IMR-90 (cell line): ENCODE measurements around the gene TENM3. TPM values are rescaled to one million over a fixed set of nuclear protein-coding genes. Genes with fewer than 3 reads are reported as not detected.

Source experiments
- ATAC-seq: fragments of 200-7000 bp; cut with Tn5 transposase; 2 replicates; pipeline ENCODE4 v1.9.1; 2020; ENCODE audit warnings: low read depth, mild to moderate bottlenecking, moderate library complexity
- BruUV-seq: library from RNA; stranded (reverse); fragments of 400-500 nt; replicated peaks from 2 replicates; lab custom pipeline; 2021; lab: Mats Ljungman, UMichigan
- CTCF ChIA-PET: fragments of 300-600 bp; formaldehyde crosslinking; extraction: SDS; loops from one replicate; lab custom pipeline; 2021; ENCODE audit warnings: antibody characterized with exemption; lab: Yijun Ruan, JAX
- POLR2A ChIA-PET: fragments of 300-600 bp; sonication (Branson Sonifier 250); formaldehyde crosslinking; loops from one replicate; lab custom pipeline; 2022; ENCODE audit warnings: antibody characterized with exemption; ENCODE audit not compliant: unreplicated experiment; lab: Charles Lee
- DNase-seq: peaks from one replicate; pipeline ENCODE4 v3.0.0; 2013
- H2AFZ ChIP-seq: replicated peaks from 2 replicates; pipeline ENCODE3; 2013; ENCODE audit warnings: low read length, mild to moderate bottlenecking; ENCODE audit not compliant: poor library complexity
- H2AK5ac ChIP-seq: 2 replicates; pipeline ENCODE4 v1.6.1; 2013; ENCODE audit warnings: low read depth, low read length, inconsistent platforms
- H2AK9ac ChIP-seq: replicated peaks from 2 replicates; pipeline ENCODE3; 2013; ENCODE audit warnings: mild to moderate bottlenecking, low read depth, low read length, moderate library complexity; ENCODE audit not compliant: poor library complexity
- H2BK120ac ChIP-seq: 2 replicates; pipeline ENCODE4 v1.6.1; 2013; ENCODE audit warnings: low read depth, low read length, inconsistent platforms
- H2BK15ac ChIP-seq: 3 replicates; pipeline ENCODE4 v1.6.1; 2013; ENCODE audit warnings: low read depth, low read length, inconsistent platforms
- H2BK20ac ChIP-seq: 2 replicates; pipeline ENCODE4 v1.6.1; 2013; ENCODE audit warnings: low read depth, mild to moderate bottlenecking, inconsistent platforms, low read length, moderate library complexity
- H2BK5ac ChIP-seq: 2 replicates; pipeline ENCODE4 v1.6.1; 2013; ENCODE audit warnings: mild to moderate bottlenecking, low read depth, low read length, inconsistent platforms; ENCODE audit not compliant: poor library complexity, severe bottlenecking
- H3K14ac ChIP-seq: replicated peaks from 2 replicates; pipeline ENCODE4 v1.6.1; 2013; ENCODE audit warnings: low read depth, low read length, inconsistent platforms
- H3K18ac ChIP-seq: 2 replicates; pipeline ENCODE4 v1.6.1; 2013; ENCODE audit warnings: low read depth, low read length, control low read depth
- H3K23ac ChIP-seq: 2 replicates; pipeline ENCODE4 v1.6.1; 2013; ENCODE audit warnings: low read depth, low read length, inconsistent platforms
- H3K27ac ChIP-seq: 2 replicates; pipeline ENCODE4 v1.5.1; 2013; ENCODE audit warnings: mild to moderate bottlenecking, control low read depth, low read length; ENCODE audit not compliant: insufficient read depth
- H3K27me3 ChIP-seq: 2 replicates; pipeline ENCODE4 v1.6.1; 2013; ENCODE audit warnings: low read length; ENCODE audit not compliant: control insufficient read depth, insufficient read depth
- H3K36me3 ChIP-seq: 2 replicates; pipeline ENCODE4 v1.6.1; 2013; ENCODE audit warnings: low read length, mixed read lengths; ENCODE audit not compliant: control insufficient read depth, insufficient read depth
- H3K4ac ChIP-seq: 2 replicates; pipeline ENCODE4 v1.6.1; 2013; ENCODE audit warnings: low read depth, low read length, inconsistent platforms
- H3K4me1 ChIP-seq: 2 replicates; pipeline ENCODE4 v1.6.1; 2013; ENCODE audit warnings: low read length, mixed read lengths; ENCODE audit not compliant: control insufficient read depth, insufficient read depth
- H3K4me2 ChIP-seq: 2 replicates; pipeline ENCODE4 v1.6.1; 2013; ENCODE audit warnings: low read depth, mild to moderate bottlenecking, control low read depth, low read length, moderate library complexity
- H3K4me3 ChIP-seq: 2 replicates; pipeline ENCODE4 v1.5.1; 2013; ENCODE audit warnings: low read depth, mild to moderate bottlenecking, control low read depth, low read length, moderate library complexity; ENCODE audit not compliant: insufficient read depth
- H3K56ac ChIP-seq: 2 replicates; pipeline ENCODE4 v1.6.1; 2013; ENCODE audit warnings: low read length, inconsistent platforms; ENCODE audit not compliant: insufficient read depth; ENCODE audit errors: extremely low read depth
- H3K79me1 ChIP-seq, 2 experiments: 2 replicates each; pipeline ENCODE4 v1.6.1; 2013; ENCODE audit warnings: low read length in 2 of 2, inconsistent platforms in 1 of 2, low read depth in 1 of 2
- H3K9ac ChIP-seq: 2 replicates; pipeline ENCODE4 v1.6.1; 2013; ENCODE audit warnings: low read depth, low read length, control low read depth
- H3K9me1 ChIP-seq: 2 replicates; pipeline ENCODE4 v1.6.1; 2013; ENCODE audit warnings: low read length, inconsistent platforms; ENCODE audit not compliant: insufficient read depth
- H3K9me3 ChIP-seq: 2 replicates; pipeline ENCODE4 v1.6.1; 2013; ENCODE audit warnings: low read length; ENCODE audit not compliant: control insufficient read depth, insufficient read depth
- H4K20me1 ChIP-seq: 2 replicates; pipeline ENCODE4 v1.6.1; 2013; ENCODE audit warnings: low read length, inconsistent platforms; ENCODE audit not compliant: insufficient read depth
- H4K5ac ChIP-seq: 2 replicates; pipeline ENCODE4 v1.6.1; 2013; ENCODE audit warnings: mild to moderate bottlenecking, low read depth, low read length, control low read depth
- H4K8ac ChIP-seq, 2 experiments: 2 replicates each; pipeline ENCODE4 v1.6.1; 2013; ENCODE audit warnings: low read depth in 2 of 2, low read length in 2 of 2, control low read depth in 1 of 2, inconsistent platforms in 1 of 2
- H4K91ac ChIP-seq: 2 replicates; pipeline ENCODE4 v1.6.1; 2013; ENCODE audit warnings: low read depth, low read length, inconsistent platforms; ENCODE audit not compliant: insufficient read depth
- BHLHE40 ChIP-seq: fragments of 150-350 bp; IDR thresholded peaks from 2 replicates; pipeline ENCODE4 v1.6.1; 2016; ENCODE audit warnings: mild to moderate bottlenecking, low read depth, low read length
- ELK1 ChIP-seq: fragments of 150-350 bp; IDR thresholded peaks from 2 replicates; pipeline ENCODE4 v1.6.1; 2016; ENCODE audit warnings: low read depth, mild to moderate bottlenecking, low read length, moderate library complexity, borderline replicate concordance
- FOS ChIP-seq: fragments of 150-350 bp; IDR thresholded peaks from 2 replicates; pipeline ENCODE4 v1.6.1; 2016; ENCODE audit warnings: low read depth, low read length
- MAFK ChIP-seq: IDR thresholded peaks from 2 replicates; pipeline ENCODE4 v1.6.1; 2012; ENCODE audit warnings: low read depth, low read length, improper control_type of control experiment
- NFE2L2 ChIP-seq: fragments of 150-350 bp; IDR thresholded peaks from 2 replicates; pipeline ENCODE4 v1.6.1; 2016; ENCODE audit warnings: low read depth, mild to moderate bottlenecking, low read length
- RAD21 ChIP-seq: IDR thresholded peaks from 2 replicates; pipeline ENCODE4 v1.6.1; 2012; ENCODE audit warnings: low read length, improper control_type of control experiment
- WGBS, 2 experiments: methylation state at CpG; one replicate each; pipeline versions ENCODE4 v1.1.5 to v1.1.7; 2013; ENCODE audit warnings: missing lambda C conversion rate in 2 of 2; ENCODE audit not compliant: insufficient read length in 1 of 2; ENCODE audit errors: extremely low coverage in 2 of 2; 5-methylcytosine and 5-hydroxymethylcytosine counted together
- dilution Hi-C: fragments of 300-500 bp; cut with HindIII; formaldehyde crosslinking; loops from one replicate; pipeline ENCODE4 v1.14.3; 2018; ENCODE audit warnings: low sequenced_read_pairs; ENCODE audit not compliant: unreplicated experiment
- in situ Hi-C: fragments of 300-500 bp; cut with MboI; formaldehyde crosslinking; loops from 3 replicates; pipeline ENCODE4 v1.14.3; 2019; ENCODE audit warnings: low sequenced_read_pairs, inconsistent platforms, mixed read lengths
- intact Hi-C: fragments of 100-400 bp; cut with micrococcal nuclease; formaldehyde crosslinking; loops from 2 replicates; pipeline ENCODE4 v1.10.0; 2022
- polyA plus RNA-seq, 3 experiments: library from polyadenylated mRNA; depleted of rRNA; stranded (reverse); fragments of >200 nt; gene quantifications; 2 replicates each; pipeline ENCODE4 v1.2.3, GENCODE V29; 2012; ENCODE audit warnings: low replicate concordance in 1 of 3
- total RNA-seq: library from RNA; depleted of rRNA; stranded (reverse); fragments of >200 nt; gene quantifications from 2 replicates; pipeline ENCODE4 v1.2.3, GENCODE V29; 2012

The TENM3 gene
- total and polyA plus RNA-seq, 2 of the 4 experiments (the other 2 are of a cell fraction), result 29.9 to 173 TPM

- peaks cover 9 to 15% of the 10 kb centered on the region in 2 experiments; a peak in 1 of 4 replicates for H3K79me1 ChIP-seq
- H2BK20ac ChIP-seq, result no peak overlapping the region
- no TSS peak for BruUV-seq
- no peak for TF ChIP-seq ELK1
- no peak for TF ChIP-seq MAFK
- TF ChIP-seq RAD21, result no peak
- TF ChIP-seq BHLHE40, result no peak
- no peak for TF ChIP-seq FOS
- no peak for TF ChIP-seq NFE2L2
- H3K9me3 ChIP-seq, result no peaks in the 10 kb centered on the region
- H4K91ac ChIP-seq, result no peak overlapping the region
- ATAC-seq (no peak), DNase-seq (no peak)
- H4K8ac ChIP-seq, result no peak overlapping the region
- H3K14ac ChIP-seq, result no peak overlapping the region
- 0 out of 2 replicates have a peak, but pooled peaks cover 3% of the 10 kb centered on the region for H3K9me1 ChIP-seq
- H3K4me3 ChIP-seq, result no peak overlapping the region
- H2AK9ac ChIP-seq, result no peak overlapping the region
- H3K56ac ChIP-seq, result no peak overlapping the region
- peak overlapping the region; percentile 62 for H2BK5ac ChIP-seq
- no peak overlapping the region for H3K9ac ChIP-seq
- H3K23ac ChIP-seq, result no peak overlapping the region
- in situ Hi-C loops, result no loop called here
- no peak overlapping the region for H3K4me2 ChIP-seq
- WGBS, 2 experiments, result no CpG with 5 or more reads among the region's 2 CpGs
- H2BK15ac ChIP-seq, result no peak overlapping the region
- H3K18ac ChIP-seq, result no peak overlapping the region
- dilution Hi-C loops, result no loop called here
- H2AK5ac ChIP-seq, result no peak overlapping the region
- POLR2A ChIA-PET, result no interaction called here
- CTCF ChIA-PET, result interaction anchor here (1.2 kb wide), 1 partner anchor 13 kb away, joined by 3 read pairs; no protein-coding TSS in a partner anchor
- H2AFZ ChIP-seq, result no peak overlapping the region
- no peak overlapping the region for H3K4ac ChIP-seq
- H2BK120ac ChIP-seq, result no peak overlapping the region
- H4K5ac ChIP-seq, result peak overlapping the region; percentile 31; the same call in 1 of the 2 replicates
- no peak overlapping the region for H3K27ac ChIP-seq
- peaks cover 2% of the 10 kb centered on the region for H3K4me1 ChIP-seq
- intact Hi-C loops, result loop anchor here (5.0 kb wide), 1 partner anchor 40 kb away; no protein-coding TSS in a partner anchor
- no peaks in the 10 kb centered on the region for H3K27me3 ChIP-seq
- H3K36me3 ChIP-seq, result no peaks in the 10 kb centered on the region
- no peaks in the 10 kb centered on the region for H4K20me1 ChIP-seq
Measured at GRCh38 chr4:182532441-182532840, 289.2 kb downstream of the TENM3 start.
